Limb (tissue), 2 donors: Measurements from ENCODE around the gene MMRN2.

Source experiments
- DNase-seq, 2 donors: peaks; one replicate each; pipeline ENCODE4 v3.0.0-alpha.2; 2016; ENCODE audit errors: extremely low spot score in 2 of 2

The MMRN2 gene

DNA sequence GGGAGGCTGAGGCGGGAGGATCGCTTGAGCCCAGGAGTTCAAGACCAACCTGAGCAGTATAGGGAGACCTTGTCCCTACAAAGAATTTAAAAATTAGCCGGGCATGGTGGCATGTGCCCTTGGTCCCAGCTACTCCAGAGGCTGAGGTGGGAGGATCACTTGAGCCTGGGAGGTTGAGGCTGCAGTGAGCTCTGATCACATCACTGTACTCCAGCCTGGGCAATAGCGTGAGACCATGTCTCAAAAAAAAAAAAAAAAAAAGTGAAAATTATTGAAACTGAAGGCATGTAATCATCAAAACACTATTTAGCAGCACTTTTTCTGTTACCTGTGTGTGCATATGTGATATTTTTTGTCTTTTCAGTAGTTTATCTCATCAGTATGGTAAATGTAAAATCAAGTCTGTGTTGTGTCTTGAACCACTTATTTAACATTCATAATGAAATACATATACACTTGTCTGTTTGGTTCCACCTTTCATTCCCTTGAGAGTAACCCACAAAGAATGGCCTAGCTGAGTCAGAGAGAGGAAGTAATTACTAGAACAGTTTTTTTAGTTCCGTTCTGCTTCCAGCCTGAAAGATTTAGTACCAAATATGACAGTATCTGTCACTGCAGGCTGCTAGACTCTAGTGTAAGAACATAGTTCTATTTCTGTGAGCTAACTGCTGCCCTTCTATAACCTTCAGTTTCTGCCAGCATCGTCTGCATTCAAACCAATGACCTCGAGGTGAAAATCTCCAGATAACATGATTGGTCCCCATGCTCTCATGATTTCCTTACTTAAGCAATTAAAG is 68.6 kb downstream of the MMRN2 start:
- no peak for DNase-seq
